ENCODE data around the gene DUSP18.
A peak's percentile ranks its signal among the peaks of the same experiment; 100 is the strongest.
"Not testable (repeated sequence)": the region's sequence is repeated elsewhere in the genome, so short reads cannot be mapped to it uniquely, and the experiment has no call there.

The DUSP18 gene

DNA sequence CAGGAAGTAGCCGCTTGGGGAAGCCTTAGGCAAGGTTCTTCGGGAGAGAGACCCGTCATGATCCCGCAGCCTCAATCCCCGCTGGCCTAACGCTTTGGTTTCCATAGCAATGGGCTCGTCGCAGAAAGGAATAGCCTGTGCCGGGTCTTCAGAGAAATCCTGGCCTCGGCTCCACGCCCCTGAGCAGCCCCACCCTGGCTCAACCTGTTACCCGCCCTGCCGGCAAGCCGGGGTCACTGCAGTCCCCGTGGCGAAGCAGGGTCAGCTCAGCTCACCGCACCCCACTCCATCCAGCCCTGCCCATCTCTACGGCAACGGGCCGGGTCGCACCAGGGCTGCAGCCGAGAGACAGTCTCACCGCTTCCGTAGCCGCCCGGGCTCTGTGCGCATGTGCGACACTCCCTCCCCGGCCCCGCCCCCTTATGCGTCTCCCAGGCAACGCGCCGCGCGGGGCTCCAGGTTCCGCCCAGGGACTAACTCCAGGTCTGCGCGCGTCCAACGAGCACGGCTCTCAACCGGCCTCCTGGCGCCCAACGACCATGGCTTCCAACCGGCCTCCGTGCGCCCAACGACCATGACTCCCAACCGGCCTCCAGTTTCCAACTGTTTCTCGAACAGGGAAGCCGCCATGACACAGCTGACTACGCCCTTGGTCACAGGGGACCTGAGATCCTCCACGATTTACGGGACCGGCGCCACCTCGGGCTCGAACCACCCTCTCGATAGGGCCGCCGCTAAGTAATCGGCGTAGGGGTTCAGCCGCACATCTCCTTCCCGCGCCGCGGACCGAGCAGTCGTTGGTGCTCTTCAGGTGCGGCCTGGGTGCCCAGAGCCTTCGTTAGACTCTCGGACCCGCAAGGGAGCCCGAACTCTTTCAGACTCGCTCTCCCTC lies at the start of gene DUSP18:
Gene DUSP18 (minus strand): TSS at position 382 of the 892 bp plus-strand sequence. CDS start 3,872 bp downstream, outside the sequence.
- TF ChIP-seq CTCF (IDR thresholded peaks at IDR 0.05): peak; percentile 49
- peak within 1 kb of the TSS; percentile 91 for H3K4me3 Mint-ChIP-seq
- no peaks in the 10 kb centered on the region for H3K9me3 Mint-ChIP-seq
- DNase-seq: peak; percentile 98
- H3K4me1 Mint-ChIP-seq: peaks cover 22% of the 10 kb centered on the region
- H3K36me3 Mint-ChIP-seq (ENCODE audit: low read depth): peaks cover 10% of the 10 kb centered on the region
- peak within 1 kb of the TSS; percentile 39 for H3K27ac Mint-ChIP-seq
- H3K27me3 Mint-ChIP-seq (ENCODE audit: low read depth, poor library complexity): peaks cover 46% of the 10 kb centered on the region

DNA sequence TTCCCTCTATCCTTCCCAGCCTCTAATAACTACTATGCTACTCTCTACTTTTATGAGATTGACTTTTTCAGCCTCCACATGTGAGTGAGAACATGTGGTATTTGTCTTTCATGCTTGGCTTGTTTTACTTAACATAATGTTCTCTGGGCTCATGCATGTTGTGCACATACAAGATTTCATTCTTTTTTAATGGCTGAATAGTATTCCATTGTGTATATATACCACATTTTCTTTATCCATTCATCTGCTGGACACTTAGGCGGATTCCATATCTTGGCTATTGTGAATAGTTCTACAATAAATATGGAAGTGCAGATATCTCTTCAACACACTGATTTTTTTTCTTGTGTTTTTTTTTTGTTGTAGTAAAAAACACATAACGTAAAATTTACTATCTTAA lies 46.4 kb upstream of the DUSP18 start:
- TF ChIP-seq CTCF (IDR thresholded peaks at IDR 0.05): no peak
- DNase-seq: no peak
- Mint-ChIP-seq H3K4me3 (no peak overlapping the region), H3K4me1 (peaks cover 14% of the 10 kb centered on the region), H3K27ac (no peak overlapping the region), H3K36me3 (ENCODE audit: low read depth) (no peaks in the 10 kb centered on the region), H3K27me3 (ENCODE audit: low read depth, poor library complexity) (peaks cover 2% of the 10 kb centered on the region), H3K9me3 (peaks cover 8% of the 10 kb centered on the region)

- no peaks in the 10 kb centered on the region for H3K36me3 Mint-ChIP-seq (ENCODE audit: low read depth)
- H3K27me3 Mint-ChIP-seq (ENCODE audit: low read depth, poor library complexity): peaks cover 2% of the 10 kb centered on the region
- TF ChIP-seq CTCF (IDR thresholded peaks at IDR 0.05): no peak
- peaks cover 8% of the 10 kb centered on the region for H3K4me1 Mint-ChIP-seq
- H3K27ac Mint-ChIP-seq: no peak overlapping the region
- no peak overlapping the region for H3K4me3 Mint-ChIP-seq
- DNase-seq: no peak
- H3K9me3 Mint-ChIP-seq: peaks cover 9% of the 10 kb centered on the region
Observed at GRCh38 chr22:30712094-30712493, 44.4 kb upstream of the DUSP18 start.

DNA sequence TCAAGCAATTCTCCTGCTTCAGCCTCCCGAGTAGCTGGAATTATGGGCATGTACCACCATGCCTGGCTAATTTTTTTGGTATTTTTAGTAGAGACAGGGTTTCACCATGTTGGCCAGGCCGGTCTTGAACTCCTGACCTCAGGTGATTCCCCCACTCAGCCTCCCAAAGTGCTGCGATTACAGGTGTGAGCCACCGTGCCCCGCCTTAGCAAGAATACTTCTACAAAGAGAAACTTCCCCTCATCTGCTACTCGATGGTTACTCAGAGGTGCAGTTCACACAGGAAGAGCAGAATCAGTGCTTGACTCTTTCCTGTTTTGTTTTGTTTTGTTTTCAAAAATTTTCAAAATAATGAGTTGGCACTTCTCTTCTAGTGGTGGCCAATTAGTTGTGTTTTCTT lies 42.3 kb upstream of the DUSP18 start:
- not testable (repeated sequence) for H3K9me3 Mint-ChIP-seq; H3K36me3 Mint-ChIP-seq (ENCODE audit: low read depth); H3K4me3 Mint-ChIP-seq; H3K27me3 Mint-ChIP-seq (ENCODE audit: low read depth, poor library complexity); H3K27ac Mint-ChIP-seq; DNase-seq
- peaks cover 25% of the 10 kb centered on the region for H3K4me1 Mint-ChIP-seq

DNA sequence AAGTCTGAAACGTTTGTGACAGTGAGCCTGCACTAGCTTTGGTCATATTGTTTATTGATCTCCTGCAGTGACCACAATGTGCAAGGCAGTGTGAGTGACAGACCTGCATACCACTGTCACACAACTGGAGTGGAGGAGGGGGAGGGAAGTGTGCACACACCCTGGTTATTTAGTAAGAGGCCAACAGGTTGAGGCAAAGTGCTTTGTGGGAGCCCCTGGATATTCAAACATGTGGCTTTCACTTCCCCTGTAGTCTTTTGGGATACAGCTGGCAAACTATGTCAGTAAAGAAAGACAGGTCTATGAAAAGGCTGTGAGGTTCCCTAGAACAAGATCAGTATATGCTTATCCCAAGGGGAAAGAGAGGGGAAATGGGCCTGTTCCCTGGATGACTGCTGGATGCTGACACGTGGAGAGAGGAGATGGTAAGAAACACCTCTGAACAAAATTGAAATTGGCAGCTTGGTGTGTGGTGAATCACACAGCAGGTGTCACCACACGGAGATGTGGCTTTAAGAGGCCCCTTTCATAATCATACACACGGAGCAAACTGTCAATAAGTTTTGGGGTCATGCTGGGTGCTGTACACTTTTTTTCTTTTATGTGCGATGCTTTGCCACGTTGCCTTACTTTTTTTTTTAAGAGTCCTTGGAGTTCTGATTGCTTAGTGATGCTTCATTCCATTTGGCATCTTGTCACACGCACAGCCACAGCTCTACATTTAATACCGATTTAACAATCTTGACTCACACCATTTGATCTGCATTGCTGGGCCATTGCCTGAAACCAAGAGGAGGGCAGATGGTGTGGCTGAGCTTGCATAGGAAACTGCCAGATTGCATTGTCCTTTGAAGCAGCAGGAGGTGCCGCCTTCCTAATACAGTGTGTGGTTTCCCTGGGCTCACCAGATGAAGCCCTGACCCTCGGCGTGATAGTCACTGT lies 38.3 kb upstream of the DUSP18 start:
- H3K4me1 Mint-ChIP-seq: peaks cover 18% of the 10 kb centered on the region
- no peak overlapping the region for H3K27ac Mint-ChIP-seq
- no peak for DNase-seq
- H3K27me3 Mint-ChIP-seq (ENCODE audit: low read depth, poor library complexity): peaks cover 13% of the 10 kb centered on the region
- no peak for TF ChIP-seq CTCF (IDR thresholded peaks at IDR 0.05)
- H3K4me3 Mint-ChIP-seq: no peak overlapping the region
- H3K36me3 Mint-ChIP-seq (ENCODE audit: low read depth): no peaks in the 10 kb centered on the region
- H3K9me3 Mint-ChIP-seq: peaks cover 9% of the 10 kb centered on the region

GRCh38 chr22:30704978-30705377 lies 37.3 kb upstream of the DUSP18 start:
- Mint-ChIP-seq H3K4me1 (peaks cover 18% of the 10 kb centered on the region), H3K27me3 (ENCODE audit: low read depth, poor library complexity) (peaks cover 15% of the 10 kb centered on the region), H3K36me3 (ENCODE audit: low read depth) (no peaks in the 10 kb centered on the region), H3K9me3 (peaks cover 4% of the 10 kb centered on the region), H3K4me3 (no peak overlapping the region), H3K27ac (no peak overlapping the region)
- DNase-seq: no peak
- no peak for TF ChIP-seq CTCF (IDR thresholded peaks at IDR 0.05)

All from nephron progenitor cell (in vitro differentiated cells).